ENCODE data around the gene ACSM2A. TPM values are rescaled to one million over a fixed set of nuclear protein-coding genes. Genes with fewer than 3 reads are reported as not detected.
"Not testable (repeated sequence)": the region's sequence is repeated elsewhere in the genome, so short reads cannot be mapped to it uniquely, and the experiment has no call there.

ACSM2A gene
- total and polyA plus RNA-seq, 9 of the 15 experiments (the other 6 are each of a cell fraction or from before 2014, with no cell fraction given): 0.09 TPM; not detected in 8

DNA sequence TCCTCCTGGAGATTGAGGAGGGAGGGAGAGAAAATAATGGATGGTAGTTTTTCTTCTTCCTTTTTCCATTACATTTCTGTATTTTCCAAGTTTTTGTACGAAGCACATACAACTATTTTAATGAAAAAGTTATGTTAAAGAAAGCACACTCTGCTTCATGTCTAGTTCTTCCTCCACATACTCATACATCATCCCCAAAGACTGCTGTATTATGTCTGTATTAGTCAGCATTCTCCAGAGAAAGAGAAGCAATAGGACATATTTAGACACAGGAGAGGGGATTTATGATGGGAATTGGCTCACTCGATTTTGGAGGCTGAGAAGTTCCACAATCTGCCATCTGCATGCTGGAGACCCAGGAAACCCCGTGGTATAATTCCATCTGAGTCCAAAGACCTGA, 10.1 kb upstream of the ACSM2A start:
- BruUV-seq (replicated peaks): no TSS peak
- Histone ChIP-seq H2AFZ (ENCODE audit: low read depth, low read length) (no peak overlapping the region), H3K4me3 (no peak overlapping the region), H3K4me2 (ENCODE audit: insufficient read depth, low read length) (no peak overlapping the region), H4K20me1 (replicated peaks; ENCODE audit: control insufficient read depth, insufficient read depth, low read length) (no peaks in the 10 kb centered on the region), H3K9me3 (replicated peaks; ENCODE audit: control insufficient read depth, insufficient read depth, low read depth, low read length) (no peaks in the 10 kb centered on the region), H3K27me3 (ENCODE audit: control insufficient read depth in 2 of 2, insufficient read depth in 2 of 2, low read length in 2 of 2) (no peaks in the 10 kb centered on the region), H3K79me2 (ENCODE audit: control insufficient read depth, insufficient read depth, low read length) (no peaks in the 10 kb centered on the region), H3K9me1 (ENCODE audit: control insufficient read depth, insufficient read depth, low read length) (no peaks in the 10 kb centered on the region), H3K36me3 (ENCODE audit: control insufficient read depth, insufficient read depth, low read length) (no peaks in the 10 kb centered on the region), H3K9ac (ENCODE audit: insufficient read depth in 1 of 2, low read depth in 2 of 2, low read length in 2 of 2) (no peak overlapping the region), H3K4me1 (replicated peaks in 1 of 2; ENCODE audit: control insufficient read depth in 2 of 2, insufficient read depth in 2 of 2, low read length in 2 of 2) (no peaks in the 10 kb centered on the region), H3K27ac (ENCODE audit: extremely low read depth, low read depth, low read length) (no peak overlapping the region)
- DNase-seq (ENCODE audit: extremely low read depth in 1 of 4, low spot score in 3 of 4): no peak
- intact Hi-C loops (cut with micrococcal nuclease): no loop called here
- 0% methylated on average over 3 of the region's 3 CpGs for WGBS (ENCODE audit: insufficient coverage, low coverage, missing lambda C conversion rate)
- no peak for FAIRE-seq
- ATAC-seq: no peak
- in situ Hi-C loops (cut with MboI): loop anchor here (5.0 kb wide), 1 partner anchor 146 kb away; no protein-coding TSS in a partner anchor
- CTCF ChIA-PET (ENCODE audit: low intra/inter-chr PET ratio): no interaction called here
- POLR2A ChIA-PET: no interaction called here
- TF ChIP-seq, protein P1, sequence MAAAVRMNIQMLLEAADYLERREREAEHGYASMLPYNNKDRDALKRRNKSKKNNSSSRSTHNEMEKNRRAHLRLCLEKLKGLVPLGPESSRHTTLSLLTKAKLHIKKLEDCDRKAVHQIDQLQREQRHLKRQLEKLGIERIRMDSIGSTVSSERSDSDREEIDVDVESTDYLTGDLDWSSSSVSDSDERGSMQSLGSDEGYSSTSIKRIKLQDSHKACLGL (CRISPR knock-in tag; IDR thresholded peaks at IDR 0.05; ENCODE audit: borderline replicate concordance, poor library complexity, severe bottlenecking): no peak

DNA sequence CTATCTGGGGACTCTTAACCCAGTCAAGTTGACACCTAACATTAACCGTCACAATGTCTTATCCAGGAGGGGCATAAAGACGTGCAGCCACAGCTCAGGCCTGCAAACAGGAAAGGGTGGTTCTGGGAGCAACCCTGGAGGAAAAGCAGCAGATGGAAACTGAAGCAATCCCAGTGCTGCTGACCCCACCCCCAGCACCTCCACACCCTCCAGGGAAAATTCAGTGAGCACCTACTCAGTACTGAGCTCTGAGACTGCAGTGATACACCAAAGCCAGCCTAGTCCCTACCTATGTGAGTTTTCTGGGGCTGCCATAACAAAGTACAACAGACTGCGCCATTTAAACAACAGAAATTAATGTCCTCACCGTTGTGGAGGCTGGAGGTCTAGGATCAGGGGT, 9.5 kb upstream of the ACSM2A start:
- H3K27ac ChIP-seq (ENCODE audit: extremely low read depth, low read depth, low read length); H3K27me3 ChIP-seq (ENCODE audit: control insufficient read depth in 2 of 2, insufficient read depth in 2 of 2, low read length in 2 of 2); POLR2A ChIA-PET; H3K4me3 ChIP-seq; ATAC-seq; H3K4me1 ChIP-seq (replicated peaks in 1 of 2; ENCODE audit: control insufficient read depth in 2 of 2, insufficient read depth in 2 of 2, low read length in 2 of 2); H4K20me1 ChIP-seq (replicated peaks; ENCODE audit: control insufficient read depth, insufficient read depth, low read length); H3K9ac ChIP-seq (ENCODE audit: insufficient read depth in 1 of 2, low read depth in 2 of 2, low read length in 2 of 2); H3K9me3 ChIP-seq (replicated peaks; ENCODE audit: control insufficient read depth, insufficient read depth, low read depth, low read length); H3K79me2 ChIP-seq (ENCODE audit: control insufficient read depth, insufficient read depth, low read length); H3K9me1 ChIP-seq (ENCODE audit: control insufficient read depth, insufficient read depth, low read length); H2AFZ ChIP-seq (ENCODE audit: low read depth, low read length); intact Hi-C loops (cut with micrococcal nuclease); DNase-seq (ENCODE audit: extremely low read depth in 1 of 4, low spot score in 3 of 4); H3K36me3 ChIP-seq (ENCODE audit: control insufficient read depth, insufficient read depth, low read length); BruUV-seq (replicated peaks); CTCF ChIA-PET (ENCODE audit: low intra/inter-chr PET ratio); H3K4me2 ChIP-seq (ENCODE audit: insufficient read depth, low read length): not testable (repeated sequence)
- FAIRE-seq: peak; percentile 61
- in situ Hi-C loops (cut with MboI): loop anchor here (5.0 kb wide), 1 partner anchor 145 kb away; no protein-coding TSS in a partner anchor
- 0% methylated on average over 2 of the region's 4 CpGs for WGBS (ENCODE audit: insufficient coverage, low coverage, missing lambda C conversion rate)

DNA sequence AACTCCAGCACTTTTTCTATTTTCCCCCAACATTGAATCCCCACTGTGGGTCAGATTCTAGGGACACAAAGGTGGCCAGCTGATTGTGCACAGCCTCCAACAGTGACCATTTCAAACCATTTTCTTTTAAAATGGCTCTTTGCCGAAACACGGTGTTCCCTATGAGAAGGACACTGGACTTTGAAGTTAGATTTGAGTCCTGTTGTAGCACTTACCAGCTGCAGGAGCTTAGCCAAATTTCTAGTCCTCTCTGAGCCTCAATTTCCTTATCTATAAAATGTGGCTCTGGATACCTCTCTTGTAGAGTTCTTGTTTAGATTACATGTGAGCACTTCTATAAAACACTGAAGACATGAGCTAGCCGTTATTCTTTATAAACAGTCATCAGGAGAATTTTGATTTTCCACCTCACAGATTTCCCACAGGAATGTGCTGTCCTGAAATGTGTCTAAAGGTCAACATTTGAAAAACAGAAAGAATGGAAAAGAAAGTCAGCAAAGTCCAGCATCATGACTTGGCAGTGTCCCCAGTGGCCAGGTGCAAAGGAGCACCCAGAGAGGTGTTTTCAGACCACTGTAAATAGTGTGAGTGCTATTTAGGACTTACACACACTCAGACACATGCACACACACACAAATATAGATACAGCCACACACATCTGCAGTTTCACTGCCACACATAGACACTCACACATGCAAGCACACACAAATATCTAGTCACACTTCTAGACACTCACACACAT, 4.5 kb upstream of the ACSM2A start:
- BruUV-seq (replicated peaks); H3K4me1 ChIP-seq (replicated peaks in 1 of 2; ENCODE audit: control insufficient read depth in 2 of 2, insufficient read depth in 2 of 2, low read length in 2 of 2); H3K36me3 ChIP-seq (ENCODE audit: control insufficient read depth, insufficient read depth, low read length); ATAC-seq; H3K4me2 ChIP-seq (ENCODE audit: insufficient read depth, low read length); H3K4me3 ChIP-seq; H3K27ac ChIP-seq (ENCODE audit: extremely low read depth, low read depth, low read length); DNase-seq (ENCODE audit: extremely low read depth in 1 of 4, low spot score in 3 of 4); H3K9me1 ChIP-seq (ENCODE audit: control insufficient read depth, insufficient read depth, low read length); H3K9me3 ChIP-seq (replicated peaks; ENCODE audit: control insufficient read depth, insufficient read depth, low read depth, low read length); CTCF ChIA-PET (ENCODE audit: low intra/inter-chr PET ratio); in situ Hi-C loops (cut with MboI); H4K20me1 ChIP-seq (replicated peaks; ENCODE audit: control insufficient read depth, insufficient read depth, low read length); H3K79me2 ChIP-seq (ENCODE audit: control insufficient read depth, insufficient read depth, low read length); intact Hi-C loops (cut with micrococcal nuclease); H3K9ac ChIP-seq (ENCODE audit: insufficient read depth in 1 of 2, low read depth in 2 of 2, low read length in 2 of 2); POLR2A ChIA-PET; H2AFZ ChIP-seq (ENCODE audit: low read depth, low read length); H3K27me3 ChIP-seq (ENCODE audit: control insufficient read depth in 2 of 2, insufficient read depth in 2 of 2, low read length in 2 of 2): not testable (repeated sequence)
- WGBS (ENCODE audit: insufficient coverage, low coverage, missing lambda C conversion rate): no CpG with 5 or more reads among the region's 3 CpGs
- peak; percentile 51 for FAIRE-seq

Measured in K562 (cell line).